SJSA1 (cell line): ENCODE data around the gene KCNH8. TPM values are rescaled to one million over a fixed set of nuclear protein-coding genes. Genes with fewer than 3 reads are reported as not detected.

Experiments
- DNase-seq, 2 experiments: peaks; one replicate each; pipeline ENCODE4 v3.0.0-alpha.2; 2015 to 2020; ENCODE audit warnings: low spot score in 2 of 2, low read depth in 1 of 2
- H3K27ac ChIP-seq: fragments of 250-450 bp; sonication (Bioruptor Pico); 2 replicates; pipeline ENCODE4 v1.5.1; 2020; ENCODE audit warnings: mild to moderate bottlenecking, moderate library complexity
- H3K27me3 ChIP-seq: fragments of 250-450 bp; sonication (Bioruptor Pico); replicated peaks from 2 replicates; pipeline ENCODE4 v1.5.1; 2020; ENCODE audit warnings: mild to moderate bottlenecking, moderate library complexity
- H3K36me3 ChIP-seq: fragments of 250-450 bp; sonication (Bioruptor Pico); 2 replicates; pipeline ENCODE4 v1.5.1; 2020; ENCODE audit warnings: mild to moderate bottlenecking
- H3K4me1 ChIP-seq: fragments of 250-450 bp; sonication (Bioruptor Pico); replicated peaks from 2 replicates; pipeline ENCODE4 v1.6.1; 2021; ENCODE audit warnings: mild to moderate bottlenecking
- H3K4me3 ChIP-seq: fragments of 250-450 bp; sonication (Bioruptor Pico); 2 replicates; pipeline ENCODE4 v1.5.1; 2020; ENCODE audit warnings: mild to moderate bottlenecking
- H3K9me3 ChIP-seq: fragments of 250-450 bp; sonication (Bioruptor Pico); replicated peaks from 2 replicates; pipeline ENCODE4 v1.5.1; 2020; ENCODE audit warnings: mild to moderate bottlenecking
- total RNA-seq: library from RNA; depleted of rRNA; stranded (reverse); fragments of >200 nt; shearing (Covaris generic); gene quantifications from 2 replicates; pipeline ENCODE4 v1.2.3, GENCODE V29; 2014

Gene KCNH8
- total RNA-seq, 1 experiment from 2014 or later = not detected

DNA sequence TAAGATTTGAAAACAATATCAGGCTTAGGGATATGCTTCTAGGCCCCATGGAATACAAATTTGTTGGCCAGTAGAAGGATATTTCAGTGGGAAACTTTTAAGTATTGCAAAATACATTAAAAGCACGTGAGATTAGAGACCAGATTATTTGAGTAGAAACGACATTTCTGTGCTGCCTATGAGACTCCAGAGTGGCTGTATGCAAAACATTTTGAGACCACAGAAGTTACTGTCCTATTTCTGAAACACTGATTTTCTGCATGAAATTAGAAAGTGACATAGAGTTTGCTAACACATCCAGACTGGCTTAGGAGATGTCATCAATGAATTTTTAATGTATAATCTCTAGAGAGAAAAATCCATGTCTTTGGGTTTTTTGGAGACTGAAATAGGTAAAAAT, 99.8 kb downstream of the KCNH8 start:
- Histone ChIP-seq H3K27ac (no peak overlapping the region), H3K36me3 (no peaks in the 10 kb centered on the region), H3K9me3 (no peaks in the 10 kb centered on the region), H3K4me3 (no peak overlapping the region), H3K27me3 (no peaks in the 10 kb centered on the region), H3K4me1 (no peaks in the 10 kb centered on the region)
- no peak for DNase-seq

DNA sequence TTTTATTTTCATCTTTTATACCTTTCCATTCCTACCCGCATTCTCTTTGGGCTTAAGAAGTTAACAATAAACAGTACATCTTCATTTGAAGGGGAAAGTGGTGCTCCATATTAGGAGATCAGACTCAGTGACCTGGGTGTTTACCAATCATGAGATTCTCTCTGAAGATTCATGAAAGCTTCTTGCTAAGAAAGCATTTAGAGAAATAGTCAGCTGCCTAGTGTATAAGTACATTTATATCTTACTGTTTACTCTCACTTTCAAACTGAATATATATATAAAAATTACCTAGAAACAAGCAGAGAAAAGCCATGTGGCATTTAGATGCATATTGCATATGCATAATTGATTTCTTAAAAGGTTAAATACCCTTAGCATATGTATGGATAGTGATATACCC, 100.5 kb downstream of the KCNH8 start:
- Histone ChIP-seq H3K4me3 (no peak overlapping the region), H3K36me3 (no peaks in the 10 kb centered on the region), H3K27ac (no peak overlapping the region), H3K4me1 (no peaks in the 10 kb centered on the region), H3K9me3 (no peaks in the 10 kb centered on the region), H3K27me3 (no peaks in the 10 kb centered on the region)
- no peak for DNase-seq

DNA sequence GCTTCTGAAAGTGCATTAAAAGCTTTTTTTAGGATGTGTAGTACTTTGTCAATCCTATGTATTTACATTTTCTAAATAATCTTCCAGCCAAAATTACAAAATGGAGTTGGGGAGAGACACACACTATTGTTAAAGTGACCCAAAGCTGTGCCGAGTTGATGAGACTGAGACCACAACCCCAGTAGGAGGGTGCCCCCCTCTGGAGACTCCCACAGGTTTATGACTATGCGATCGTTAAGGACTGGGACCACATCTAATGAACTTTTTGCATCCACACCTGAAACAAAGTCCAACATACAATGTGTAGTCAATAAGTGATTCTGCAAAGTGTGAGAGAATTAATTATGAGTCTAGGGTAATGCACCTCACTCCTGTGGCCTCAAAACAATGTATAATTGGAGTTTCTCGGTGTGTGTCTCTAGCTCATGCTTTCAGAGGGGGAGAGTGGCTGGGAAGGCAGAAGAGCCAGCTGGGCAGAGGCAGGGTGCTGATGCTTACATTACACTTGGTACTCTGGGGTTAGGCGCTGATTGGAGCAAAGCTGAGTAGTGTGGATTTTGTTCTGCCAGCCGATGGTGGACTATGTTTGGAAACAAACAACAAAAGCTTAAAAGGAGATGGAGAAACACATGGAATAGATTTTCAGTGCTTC, 102.8 kb downstream of the KCNH8 start:
- no peaks in the 10 kb centered on the region for H3K36me3 ChIP-seq
- no peak overlapping the region for H3K27ac ChIP-seq
- no peaks in the 10 kb centered on the region for H3K9me3 ChIP-seq
- H3K4me1 ChIP-seq = no peaks in the 10 kb centered on the region
- H3K27me3 ChIP-seq = no peaks in the 10 kb centered on the region
- no peak overlapping the region for H3K4me3 ChIP-seq
- no peak for DNase-seq

DNA sequence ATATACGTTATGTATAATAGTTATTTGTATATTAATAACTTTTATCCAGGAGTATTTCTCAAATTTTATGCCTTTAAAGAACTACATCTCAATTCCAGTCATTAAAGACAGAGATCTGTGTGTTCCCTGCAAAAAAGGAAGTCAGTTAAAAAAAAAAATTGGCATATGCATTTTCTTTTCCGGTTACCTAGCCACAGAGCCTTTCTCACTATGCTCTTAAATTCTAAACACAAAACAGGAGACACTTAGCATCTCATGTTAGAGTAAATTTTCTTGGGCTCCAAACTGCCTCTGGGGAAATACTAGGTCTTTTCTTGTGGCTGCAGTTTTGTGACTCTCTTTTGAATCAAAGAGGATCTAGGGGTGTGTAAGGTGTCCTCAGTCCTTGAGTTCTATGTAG, 105.9 kb downstream of the KCNH8 start:
- no peak overlapping the region for H3K27ac ChIP-seq
- no peaks in the 10 kb centered on the region for H3K4me1 ChIP-seq
- H3K27me3 ChIP-seq = no peaks in the 10 kb centered on the region
- DNase-seq = no peak
- H3K9me3 ChIP-seq = no peaks in the 10 kb centered on the region
- no peak overlapping the region for H3K4me3 ChIP-seq
- H3K36me3 ChIP-seq = no peaks in the 10 kb centered on the region

DNA sequence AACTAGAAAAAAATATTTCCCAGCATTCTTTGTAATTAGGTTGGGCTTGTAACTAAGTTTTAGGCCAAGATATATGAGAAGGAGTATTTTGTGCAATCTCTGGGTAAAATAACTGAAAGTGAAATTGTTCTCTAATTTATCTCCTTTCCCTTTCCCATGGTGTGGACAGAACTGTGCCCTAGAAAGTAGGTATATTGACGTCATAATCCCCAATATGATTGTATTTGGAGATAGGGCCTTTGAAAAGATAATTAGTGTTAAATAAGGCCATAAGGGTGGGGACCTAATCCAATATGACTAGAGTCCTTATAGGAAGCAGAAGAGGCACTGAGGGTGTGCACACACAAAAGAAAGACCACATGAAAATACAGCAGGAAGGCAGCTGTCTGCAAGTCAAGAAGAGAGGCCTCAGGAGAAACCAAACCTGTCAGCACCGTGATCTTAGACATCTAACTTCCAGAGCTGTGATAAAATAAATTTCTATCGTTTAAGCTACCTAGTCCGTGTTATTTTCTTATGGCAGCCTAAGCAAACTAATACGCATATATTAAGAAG, 106.6 kb downstream of the KCNH8 start:
- H3K36me3 ChIP-seq = no peaks in the 10 kb centered on the region
- H3K9me3 ChIP-seq = no peaks in the 10 kb centered on the region
- no peaks in the 10 kb centered on the region for H3K4me1 ChIP-seq
- no peaks in the 10 kb centered on the region for H3K27me3 ChIP-seq
- no peak for DNase-seq
- no peak overlapping the region for H3K27ac ChIP-seq
- no peak overlapping the region for H3K4me3 ChIP-seq

DNA sequence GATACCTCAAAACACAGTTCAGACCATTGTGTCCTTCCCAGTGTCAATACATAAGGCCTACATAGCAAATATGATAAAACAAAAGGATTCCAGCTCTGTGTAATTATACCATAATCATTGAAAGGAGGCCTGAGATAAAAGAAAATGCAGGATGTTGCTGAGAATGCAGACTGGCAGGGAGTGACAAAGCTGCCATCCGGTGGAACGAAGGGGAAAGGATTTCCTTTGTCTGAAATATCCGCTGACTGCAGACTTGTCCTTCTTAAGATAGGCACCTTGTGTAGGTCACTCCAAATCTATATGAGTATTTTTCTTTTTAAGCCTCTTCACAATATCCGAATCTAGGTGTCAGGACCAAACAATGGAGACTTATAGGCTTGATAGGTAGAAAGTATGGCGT, 108.0 kb downstream of the KCNH8 start:
- DNase-seq = no peak
- Histone ChIP-seq H3K9me3 (no peaks in the 10 kb centered on the region), H3K4me3 (no peak overlapping the region), H3K27me3 (no peaks in the 10 kb centered on the region), H3K27ac (no peak overlapping the region), H3K36me3 (no peaks in the 10 kb centered on the region), H3K4me1 (no peaks in the 10 kb centered on the region)

DNA sequence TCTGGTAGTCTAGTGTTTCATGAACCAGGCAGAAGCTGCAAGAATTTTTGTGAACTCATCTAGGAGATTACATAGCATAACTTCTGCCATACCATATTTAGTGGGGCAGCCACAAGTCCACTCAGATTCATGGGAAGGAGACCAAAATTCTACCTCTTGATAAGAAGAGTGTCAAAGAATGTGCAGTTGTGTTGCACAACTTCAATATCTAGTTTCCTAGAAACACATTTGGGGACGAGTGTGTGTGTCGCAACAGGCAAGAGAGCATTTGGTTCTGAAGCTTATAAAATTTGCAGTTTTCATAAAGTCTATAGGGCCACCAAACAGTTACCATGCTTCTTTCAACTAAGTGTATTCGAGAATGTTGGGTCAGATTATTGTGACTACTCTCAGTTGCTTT, 115.3 kb downstream of the KCNH8 start:
- DNase-seq = no peak
- Histone ChIP-seq H3K27me3 (no peaks in the 10 kb centered on the region), H3K27ac (no peak overlapping the region), H3K9me3 (no peaks in the 10 kb centered on the region), H3K4me3 (no peak overlapping the region), H3K36me3 (no peaks in the 10 kb centered on the region), H3K4me1 (no peaks in the 10 kb centered on the region)

DNA sequence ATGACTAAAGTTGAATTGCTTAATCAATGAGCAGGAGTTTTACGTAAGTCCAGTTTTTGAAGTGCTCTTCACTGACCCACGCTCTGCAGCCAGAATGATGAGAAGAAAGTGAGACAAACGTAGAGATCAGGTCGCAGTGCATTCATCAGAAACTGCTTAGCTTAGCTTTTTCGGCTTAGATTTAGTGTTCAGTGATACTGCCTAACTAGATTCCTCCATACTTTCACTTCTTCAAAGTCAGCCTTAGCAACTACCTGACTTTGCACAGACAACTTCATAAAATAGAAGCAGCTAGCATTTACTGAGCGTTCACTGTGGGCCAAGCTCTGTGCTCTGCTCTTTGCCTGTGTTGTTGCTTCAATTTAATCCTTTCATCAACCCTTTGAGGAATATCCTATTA, 116.1 kb downstream of the KCNH8 start:
- Histone ChIP-seq H3K4me3 (no peak overlapping the region), H3K27ac (no peak overlapping the region), H3K27me3 (no peaks in the 10 kb centered on the region), H3K9me3 (no peaks in the 10 kb centered on the region), H3K4me1 (no peaks in the 10 kb centered on the region), H3K36me3 (no peaks in the 10 kb centered on the region)
- DNase-seq = no peak

DNA sequence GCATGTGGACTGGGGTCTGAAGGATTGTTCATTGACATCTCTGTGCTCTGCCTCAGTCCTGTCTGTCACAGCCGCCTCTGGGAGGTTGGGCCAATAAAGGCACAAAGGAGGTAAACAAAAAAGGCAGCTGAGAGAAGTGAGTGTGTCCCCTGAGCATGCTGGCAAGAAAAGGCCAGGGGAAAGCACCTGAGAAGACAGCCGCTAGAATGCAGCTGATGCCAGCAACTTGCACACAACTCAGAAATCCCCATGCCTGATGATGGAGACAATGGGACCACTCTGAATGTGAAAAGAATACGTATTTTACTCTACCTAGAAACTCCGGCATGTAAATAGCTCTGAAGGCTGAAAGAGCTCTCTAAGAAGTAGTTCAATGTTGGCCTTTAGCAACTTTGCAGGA, 118.7 kb downstream of the KCNH8 start:
- H3K36me3 ChIP-seq = no peaks in the 10 kb centered on the region
- H3K27me3 ChIP-seq = no peaks in the 10 kb centered on the region
- H3K9me3 ChIP-seq = no peaks in the 10 kb centered on the region; the same call in 1 of the 2 replicates
- no peak for DNase-seq
- H3K4me1 ChIP-seq = no peaks in the 10 kb centered on the region
- H3K4me3 ChIP-seq = no peak overlapping the region
- H3K27ac ChIP-seq = no peak overlapping the region

DNA sequence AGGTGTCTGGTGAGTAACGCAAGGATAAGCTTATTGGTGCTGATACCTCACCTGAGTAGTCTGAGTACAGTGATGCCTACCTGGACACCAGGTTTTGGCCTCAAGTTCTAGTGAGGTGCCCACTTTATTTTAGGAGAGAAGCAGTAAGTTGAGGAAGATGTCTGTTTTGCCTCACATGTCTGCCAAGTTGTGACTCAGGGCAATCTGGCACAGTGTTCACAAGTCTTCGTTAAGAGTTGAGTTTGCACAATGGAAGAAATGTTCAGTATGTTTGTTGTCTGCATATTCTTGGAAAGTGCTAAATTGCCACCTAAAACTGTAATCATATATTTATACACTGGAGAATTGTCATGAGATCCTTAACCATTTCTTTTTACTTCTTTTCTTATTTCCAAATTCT, 122.2 kb downstream of the KCNH8 start:
- no peak for DNase-seq
- H3K27ac ChIP-seq = no peak overlapping the region
- H3K4me1 ChIP-seq = no peaks in the 10 kb centered on the region
- no peaks in the 10 kb centered on the region for H3K36me3 ChIP-seq
- H3K27me3 ChIP-seq = no peaks in the 10 kb centered on the region
- H3K9me3 ChIP-seq = no peaks in the 10 kb centered on the region; the same call in 1 of the 2 replicates
- H3K4me3 ChIP-seq = no peak overlapping the region

DNA sequence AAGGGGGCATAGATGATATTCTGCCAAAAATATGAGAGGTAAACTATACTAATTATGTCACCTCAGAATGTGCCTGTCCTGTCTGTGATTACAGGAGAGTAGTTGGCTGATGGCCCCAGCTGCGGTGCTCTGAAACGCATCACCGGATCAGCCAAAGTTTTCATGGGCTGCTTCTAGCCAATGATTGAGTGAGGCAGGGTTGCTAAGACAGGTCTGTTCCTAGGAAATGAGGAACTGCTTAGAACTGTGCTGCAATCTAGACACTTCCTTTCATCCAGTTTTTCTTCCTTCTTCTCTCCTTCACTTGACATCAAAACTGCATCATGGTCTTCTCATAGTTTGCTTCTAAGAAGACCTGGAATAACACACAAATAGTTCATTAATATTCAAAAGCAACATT, 124.0 kb downstream of the KCNH8 start:
- Histone ChIP-seq H3K27ac (no peak overlapping the region), H3K36me3 (no peaks in the 10 kb centered on the region), H3K27me3 (no peaks in the 10 kb centered on the region), H3K4me3 (no peak overlapping the region), H3K9me3 (no peaks in the 10 kb centered on the region; the same call in 1 of the 2 replicates), H3K4me1 (no peaks in the 10 kb centered on the region)
- no peak for DNase-seq

DNA sequence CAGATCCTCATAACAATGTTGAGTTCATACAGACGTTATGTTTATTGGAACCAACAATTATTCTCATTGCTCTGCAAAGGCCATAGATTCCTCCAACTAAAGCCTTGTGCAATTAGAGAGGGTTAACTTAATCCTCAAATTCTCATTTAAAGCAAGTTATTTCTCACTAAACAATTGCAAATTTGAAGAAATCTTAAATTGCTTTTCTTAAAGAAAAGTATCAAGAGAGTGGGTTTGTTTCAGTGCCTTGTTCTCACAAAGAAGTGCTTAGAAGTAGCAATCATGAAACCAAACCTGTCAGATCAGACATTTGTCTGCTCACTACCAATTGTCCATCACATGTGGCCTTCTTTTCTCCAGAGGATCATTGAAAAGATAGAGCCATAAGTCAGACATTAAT, 124.8 kb downstream of the KCNH8 start:
- Histone ChIP-seq H3K4me3 (no peak overlapping the region), H3K4me1 (no peaks in the 10 kb centered on the region), H3K9me3 (no peaks in the 10 kb centered on the region; the same call in 1 of the 2 replicates), H3K36me3 (no peaks in the 10 kb centered on the region), H3K27me3 (no peaks in the 10 kb centered on the region), H3K27ac (no peak overlapping the region)
- no peak for DNase-seq

DNA sequence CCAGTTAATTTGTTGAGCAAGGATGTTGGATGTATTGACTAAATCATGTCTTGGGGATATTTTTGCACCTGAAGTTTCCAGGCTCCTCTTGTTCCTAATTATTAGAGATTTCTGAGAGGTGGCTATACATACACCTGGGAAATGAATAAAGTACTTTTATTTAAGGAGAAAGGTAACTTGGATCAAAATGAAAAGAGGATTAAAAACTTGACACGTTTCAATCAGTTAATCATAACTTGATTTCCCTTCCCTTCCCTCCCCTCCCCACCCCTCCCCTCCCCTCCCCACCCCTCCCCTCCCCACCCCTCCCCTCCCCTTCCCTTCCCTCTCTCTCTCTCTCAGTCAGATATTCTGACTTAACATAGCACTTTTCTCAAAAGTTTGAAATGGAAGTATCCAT, 126.3 kb downstream of the KCNH8 start:
- no peak for DNase-seq
- no peaks in the 10 kb centered on the region for H3K27me3 ChIP-seq
- no peaks in the 10 kb centered on the region; the same call in 1 of the 2 replicates for H3K9me3 ChIP-seq
- H3K27ac ChIP-seq = no peak overlapping the region
- H3K4me3 ChIP-seq = no peak overlapping the region
- no peaks in the 10 kb centered on the region for H3K4me1 ChIP-seq
- H3K36me3 ChIP-seq = no peaks in the 10 kb centered on the region

DNA sequence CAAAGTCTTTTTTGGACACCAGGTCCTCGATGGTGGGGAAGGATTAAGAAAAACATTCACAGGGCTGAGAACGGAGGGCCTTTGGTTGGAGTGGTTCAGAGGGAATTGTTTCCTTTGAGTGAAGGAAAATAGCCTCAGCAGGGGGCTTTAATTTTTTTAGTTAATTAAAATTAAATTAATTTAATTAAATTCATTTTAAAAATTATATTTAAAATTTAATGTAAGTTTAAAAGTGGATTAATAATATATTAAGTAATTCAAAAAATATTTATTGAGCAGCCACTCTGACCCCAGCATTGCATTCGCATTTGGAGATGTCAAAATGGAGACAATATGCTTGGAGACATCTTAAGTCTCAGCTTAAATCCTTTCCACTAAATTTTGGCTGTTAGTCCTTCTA, 136.7 kb downstream of the KCNH8 start:
- Histone ChIP-seq H3K9me3 (no peaks in the 10 kb centered on the region), H3K4me3 (no peak overlapping the region), H3K36me3 (no peaks in the 10 kb centered on the region), H3K27me3 (no peaks in the 10 kb centered on the region), H3K4me1 (no peaks in the 10 kb centered on the region), H3K27ac (no peak overlapping the region)
- no peak for DNase-seq

DNA sequence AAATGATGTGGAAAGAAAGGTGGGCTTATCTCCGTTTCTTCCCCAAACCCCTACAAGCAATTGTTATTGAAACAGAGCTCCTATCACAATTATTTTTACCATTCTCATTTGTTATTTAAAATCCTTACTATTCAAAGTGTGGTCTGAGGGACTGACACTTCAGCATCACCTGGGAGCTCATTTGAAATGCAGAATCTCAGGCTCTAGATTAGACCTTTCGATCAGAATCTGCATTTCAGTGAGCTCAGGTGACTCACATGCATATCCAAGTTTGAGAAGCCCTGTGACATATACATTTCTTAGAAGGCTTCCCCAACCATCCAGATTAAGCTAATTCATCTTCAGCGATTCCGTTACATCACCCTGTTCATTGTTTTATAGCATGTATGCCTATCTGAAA, 145.0 kb downstream of the KCNH8 start:
- no peaks in the 10 kb centered on the region for H3K4me1 ChIP-seq
- no peaks in the 10 kb centered on the region for H3K27me3 ChIP-seq
- H3K36me3 ChIP-seq = no peaks in the 10 kb centered on the region
- no peak overlapping the region for H3K4me3 ChIP-seq
- H3K9me3 ChIP-seq = no peaks in the 10 kb centered on the region
- no peak for DNase-seq
- H3K27ac ChIP-seq = no peak overlapping the region
